Measurements from ENCODE around the gene PIEZO2. TPM values are rescaled to one million over a fixed set of nuclear protein-coding genes. Genes with fewer than 3 reads are reported as not detected.

The PIEZO2 gene
- total and polyA plus RNA-seq, 4 donors = 2.6 to 233 (median 18.8) TPM

DNA sequence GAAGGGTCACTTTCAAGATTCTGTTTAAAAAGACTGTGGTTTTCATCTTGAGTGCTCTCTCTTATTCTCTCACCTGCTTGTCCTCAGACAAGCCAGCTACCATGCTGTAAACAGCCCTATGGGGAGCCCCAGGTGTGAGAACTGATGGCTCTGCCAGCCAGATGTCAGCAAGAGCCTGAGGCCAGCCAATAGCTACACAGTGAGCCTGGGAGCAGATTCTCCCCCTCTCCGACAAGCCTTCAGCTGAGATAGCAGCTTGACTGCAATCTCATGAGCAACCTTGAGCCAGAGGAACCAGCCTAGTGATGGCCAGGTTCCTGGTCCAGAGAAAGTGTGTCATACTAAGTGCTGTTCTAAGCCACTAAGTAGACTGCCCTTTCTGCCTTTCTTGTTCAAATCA, 351.5 kb downstream of the PIEZO2 start:
- H3K27ac ChIP-seq (ENCODE audit: low read depth in 1 of 2, low read length in 1 of 2) = no peak overlapping the region
- no peak for DNase-seq
- 89 to 100% methylated on average over 1 of the region's 1 CpG for WGBS, 2 donors
- H3K4me3 ChIP-seq = no peak overlapping the region
- H3K9me3 ChIP-seq (ENCODE audit: control insufficient read depth in 4 of 4, insufficient read depth in 3 of 4, low read length in 3 of 4) = no peaks in the 10 kb centered on the region
- TF ChIP-seq, protein P1, sequence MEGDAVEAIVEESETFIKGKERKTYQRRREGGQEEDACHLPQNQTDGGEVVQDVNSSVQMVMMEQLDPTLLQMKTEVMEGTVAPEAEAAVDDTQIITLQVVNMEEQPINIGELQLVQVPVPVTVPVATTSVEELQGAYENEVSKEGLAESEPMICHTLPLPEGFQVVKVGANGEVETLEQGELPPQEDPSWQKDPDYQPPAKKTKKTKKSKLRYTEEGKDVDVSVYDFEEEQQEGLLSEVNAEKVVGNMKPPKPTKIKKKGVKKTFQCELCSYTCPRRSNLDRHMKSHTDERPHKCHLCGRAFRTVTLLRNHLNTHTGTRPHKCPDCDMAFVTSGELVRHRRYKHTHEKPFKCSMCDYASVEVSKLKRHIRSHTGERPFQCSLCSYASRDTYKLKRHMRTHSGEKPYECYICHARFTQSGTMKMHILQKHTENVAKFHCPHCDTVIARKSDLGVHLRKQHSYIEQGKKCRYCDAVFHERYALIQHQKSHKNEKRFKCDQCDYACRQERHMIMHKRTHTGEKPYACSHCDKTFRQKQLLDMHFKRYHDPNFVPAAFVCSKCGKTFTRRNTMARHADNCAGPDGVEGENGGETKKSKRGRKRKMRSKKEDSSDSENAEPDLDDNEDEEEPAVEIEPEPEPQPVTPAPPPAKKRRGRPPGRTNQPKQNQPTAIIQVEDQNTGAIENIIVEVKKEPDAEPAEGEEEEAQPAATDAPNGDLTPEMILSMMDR (IDR thresholded peaks at IDR 0.05; ENCODE audit: control extremely low read depth, extremely low read depth) = no peak
- H3K9ac ChIP-seq (ENCODE audit: insufficient read depth in 1 of 2, low read length in 2 of 2) = no peak overlapping the region
- no peak for ATAC-seq (ENCODE audit: insufficient read depth, low FRiP score)
- peaks cover 0 to 12% (median 0%) of the 10 kb centered on the region in 5 donors for H3K4me1 ChIP-seq (ENCODE audit: control insufficient read depth in 5 of 5, insufficient read depth in 5 of 5, low read length in 5 of 5)
- peaks cover 0 to 63% (median 13%) of the 10 kb centered on the region in 4 donors for H3K36me3 ChIP-seq (ENCODE audit: control insufficient read depth in 4 of 4, insufficient read depth in 4 of 4, low read length in 4 of 4)
- H3K27me3 ChIP-seq (ENCODE audit: control insufficient read depth in 3 of 3, insufficient read depth in 3 of 3, low read length in 2 of 3) = no peaks in the 10 kb centered on the region

DNA sequence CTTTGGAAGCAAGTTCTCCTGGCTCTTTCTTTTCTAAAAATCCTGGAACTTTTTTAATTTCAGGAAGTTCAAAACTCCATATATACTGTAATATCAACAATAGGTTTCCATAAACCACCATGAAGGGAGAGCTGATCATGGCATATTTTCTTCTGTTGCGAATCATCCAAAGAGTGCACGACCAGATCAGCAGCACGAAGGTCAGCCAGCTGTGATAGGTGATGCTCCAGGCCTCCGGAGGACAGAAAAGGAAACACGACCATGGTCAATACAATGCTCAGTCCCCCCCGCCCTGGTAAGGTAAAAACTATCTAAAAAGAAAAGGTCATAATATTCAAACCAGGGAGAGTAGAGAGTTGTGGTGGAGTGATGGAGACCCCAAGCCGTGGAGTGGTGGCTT, 354.6 kb downstream of the PIEZO2 start:
- DNase-seq = peak in 1 of 3 donors; percentile 24
- H3K9ac ChIP-seq (ENCODE audit: insufficient read depth in 1 of 2, low read length in 2 of 2) = no peak overlapping the region
- no peaks in the 10 kb centered on the region for H3K27me3 ChIP-seq (ENCODE audit: control insufficient read depth in 3 of 3, insufficient read depth in 3 of 3, low read length in 2 of 3)
- H3K36me3 ChIP-seq (ENCODE audit: control insufficient read depth in 4 of 4, insufficient read depth in 4 of 4, low read length in 4 of 4) = peaks cover 0 to 59% (median 15%) of the 10 kb centered on the region in 4 donors
- WGBS, 2 donors = 89 to 93% methylated on average over 7 of the region's 7 CpGs
- H3K9me3 ChIP-seq (ENCODE audit: control insufficient read depth in 4 of 4, insufficient read depth in 3 of 4, low read length in 3 of 4) = no peaks in the 10 kb centered on the region
- H3K27ac ChIP-seq (ENCODE audit: low read depth in 1 of 2, low read length in 1 of 2) = no peak overlapping the region
- peaks cover 0 to 12% (median 0%) of the 10 kb centered on the region in 5 donors for H3K4me1 ChIP-seq (ENCODE audit: control insufficient read depth in 5 of 5, insufficient read depth in 5 of 5, low read length in 5 of 5)
- ATAC-seq (ENCODE audit: insufficient read depth, low FRiP score) = no peak
- TF ChIP-seq, protein P1 (IDR thresholded peaks at IDR 0.05; ENCODE audit: control extremely low read depth, extremely low read depth) = no peak
- no peak overlapping the region for H3K4me3 ChIP-seq

DNA sequence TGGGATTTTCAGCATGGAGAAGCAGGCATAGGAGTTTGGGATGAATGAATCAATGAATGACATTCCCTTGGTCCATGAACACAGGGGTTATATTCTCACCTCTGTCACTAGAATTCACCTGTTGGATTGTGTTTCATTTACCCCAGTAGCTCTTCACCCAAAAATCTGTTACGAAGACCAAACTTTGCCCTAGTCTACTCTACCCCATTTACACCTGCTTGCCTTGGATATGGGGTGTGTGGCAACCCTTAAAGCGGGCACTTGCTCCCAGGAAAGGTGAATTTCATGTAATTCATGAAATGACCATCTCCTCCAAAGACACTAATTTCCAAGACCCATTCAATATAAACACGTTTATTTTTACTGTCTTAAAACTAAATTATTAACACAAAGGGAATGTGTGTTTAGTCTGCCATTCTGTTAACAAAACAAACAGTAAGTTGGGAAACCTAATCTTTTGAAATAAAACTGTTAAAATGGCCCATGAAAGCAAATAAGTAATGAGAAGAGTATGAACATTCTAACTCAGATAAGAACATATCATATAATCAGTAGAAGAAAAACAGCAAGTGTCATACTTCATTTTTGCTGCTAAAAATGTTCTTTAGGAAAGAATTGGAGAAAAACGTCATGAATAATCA, 355.5 kb downstream of the PIEZO2 start:
- peaks cover 0 to 58% (median 17%) of the 10 kb centered on the region in 4 donors for H3K36me3 ChIP-seq (ENCODE audit: control insufficient read depth in 4 of 4, insufficient read depth in 4 of 4, low read length in 4 of 4)
- H3K27me3 ChIP-seq (ENCODE audit: control insufficient read depth in 3 of 3, insufficient read depth in 3 of 3, low read length in 2 of 3) = no peaks in the 10 kb centered on the region
- H3K9me3 ChIP-seq (ENCODE audit: control insufficient read depth in 4 of 4, insufficient read depth in 3 of 4, low read length in 3 of 4) = no peaks in the 10 kb centered on the region
- 73 to 86% methylated on average over 4 of the region's 4 CpGs for WGBS, 2 donors
- H3K4me1 ChIP-seq (ENCODE audit: control insufficient read depth in 5 of 5, insufficient read depth in 5 of 5, low read length in 5 of 5) = peaks cover 0 to 7% (median 0%) of the 10 kb centered on the region in 5 donors
- DNase-seq = no peak
- no peak overlapping the region for H3K4me3 ChIP-seq
- TF ChIP-seq, protein P1 (IDR thresholded peaks at IDR 0.05; ENCODE audit: control extremely low read depth, extremely low read depth) = no peak
- H3K27ac ChIP-seq (ENCODE audit: low read depth in 1 of 2, low read length in 1 of 2) = no peak overlapping the region
- no peak overlapping the region for H3K9ac ChIP-seq (ENCODE audit: insufficient read depth in 1 of 2, low read length in 2 of 2)
- ATAC-seq (ENCODE audit: insufficient read depth, low FRiP score) = no peak
